Prostate gland (tissue), 2 donors: ENCODE measurements around the gene CD72. TPM values are rescaled to one million over a fixed set of nuclear protein-coding genes. Genes with fewer than 3 reads are reported as not detected.
"Not testable (repeated sequence)": the region's sequence is repeated elsewhere in the genome, so short reads cannot be mapped to it uniquely, and the experiment has no call there.

Source experiments
- DNase-seq: peaks from one replicate; pipeline ENCODE4 v3.0.0-alpha.2; 2019; ENCODE audit warnings: low spot score
- H3K27ac ChIP-seq, 2 donors: fragments of 200-600 bp; sonication (generic); 2 replicates each; pipeline ENCODE4 v1.5.1; 2017 to 2019
- H3K27me3 ChIP-seq: fragments of 200-600 bp; sonication (generic); replicated peaks from 2 replicates; pipeline ENCODE4 v1.5.1; 2019; ENCODE audit not compliant: insufficient read depth
- H3K36me3 ChIP-seq, 2 donors: fragments of 200-600 bp; sonication (generic); 1 replicate in 1 of 2; 2 replicates in 1 of 2; pipeline versions ENCODE4 v1.5.1 to v1.8.1; 2017 to 2019
- H3K4me1 ChIP-seq: fragments of 200-600 bp; sonication (generic); replicated peaks from 2 replicates; pipeline ENCODE4 v1.5.1; 2019
- H3K4me3 ChIP-seq, 2 donors: fragments of 200-600 bp; sonication (generic); 2 replicates each; pipeline ENCODE4 v1.5.1; 2017 to 2019
- H3K9me3 ChIP-seq: fragments of 200-600 bp; sonication (generic); 2 replicates; pipeline ENCODE4 v1.5.1; 2017
- CTCF ChIP-seq, 4 experiments: fragments of 200-600 bp in 2 of 4; fragments of 450-650 bp in 2 of 4; sonication (generic) in 2 of 4; IDR thresholded peaks; 1 replicate in 3 of 4; 2 replicates in 1 of 4; pipeline ENCODE4 v1.5.1; 2016 to 2019; ENCODE audit warnings: antibody characterized with exemption in 4 of 4, mild to moderate bottlenecking in 2 of 4, moderate library complexity in 2 of 4
- POLR2A ChIP-seq: fragments of 450-650 bp; IDR thresholded peaks from one replicate; pipeline ENCODE4 v1.6.1; 2016; ENCODE audit warnings: antibody characterized with exemption, mild to moderate bottlenecking
- POLR2AphosphoS5 ChIP-seq: sonication (generic); formaldehyde crosslinking; IDR thresholded peaks from one replicate; pipeline ENCODE4 v1.6.1; 2017; ENCODE audit warnings: antibody characterized with exemption
- WGBS: methylation state at CpG from one replicate; pipeline ENCODE4 v1.1.5; 2018; 5-methylcytosine and 5-hydroxymethylcytosine counted together
- intact Hi-C: fragments of 100-400 bp; cut with DNase I; formaldehyde crosslinking; loops from one replicate; pipeline ENCODE4 v1.14.2; 2022
- total RNA-seq, 2 donors: library from RNA; depleted of rRNA; stranded (reverse); fragments of >200 nt; gene quantifications; one replicate each; pipeline ENCODE4 v1.1.0, GENCODE V29; 2016

CD72 gene
- total RNA-seq, 2 donors from 2014 or later, result 3.0 to 3.2 TPM

- intact Hi-C loops, result loop anchor here (5.0 to 10.0 kb wide), 3 partner anchors 39 to 236 kb away; partner anchors contain the start of gene TESK1
- 1% methylated on average over 11 of the region's 11 CpGs for WGBS
- Histone ChIP-seq H3K4me3 (peak overlapping the region; percentile 41 to 52), H3K36me3 (no peaks in the 10 kb centered on the region), H3K27me3 (no peaks in the 10 kb centered on the region), H3K9me3 (no peaks in the 10 kb centered on the region), H3K4me1 (peaks cover 4% of the 10 kb centered on the region), H3K27ac (peak overlapping the region; percentile 84 to 86)
- DNase-seq, result peak; percentile 54
- TF ChIP-seq POLR2AphosphoS5 (no peak), POLR2A (no peak), CTCF (IDR thresholded peaks at IDR 0.05) (no peak)
Observed at GRCh38 chr9:35646153-35646532, 27.9 kb upstream of the CD72 start.

- H3K4me1 ChIP-seq, H3K9me3 ChIP-seq, DNase-seq, H3K27me3 ChIP-seq, H3K36me3 ChIP-seq: not testable (repeated sequence)
- H3K27ac ChIP-seq, result peak overlapping the region; percentile 84 to 86
- H3K4me3 ChIP-seq, result peak overlapping the region; percentile 41 to 52
- intact Hi-C loops, result loop anchor here (5.0 to 10.0 kb wide), 3 partner anchors 38 to 237 kb away; partner anchors contain the start of gene TESK1
- WGBS, result 25% methylated on average over 10 of the region's 10 CpGs
Observed at GRCh38 chr9:35645736-35646135, 27.5 kb upstream of the CD72 start.

- intact Hi-C loops, result loop anchor here (10.0 kb wide), 1 partner anchor 158 kb away; no protein-coding TSS in a partner anchor
- Histone ChIP-seq H3K27me3 (no peaks in the 10 kb centered on the region), H3K9me3 (no peaks in the 10 kb centered on the region), H3K4me1 (peaks cover 4% of the 10 kb centered on the region), H3K4me3 (no peak overlapping the region), H3K27ac (no peak overlapping the region), H3K36me3 (no peaks in the 10 kb centered on the region)
- DNase-seq, result no peak
- WGBS, result 84% methylated on average over 12 of the region's 12 CpGs
- TF ChIP-seq CTCF (IDR thresholded peaks at IDR 0.05) (no peak), POLR2A (no peak), POLR2AphosphoS5 (no peak)
Observed at GRCh38 chr9:35643046-35643445, 24.8 kb upstream of the CD72 start.

GRCh38 chr9:35641478-35641877 is 23.3 kb upstream of the CD72 start:
- 96% methylated on average over 3 of the region's 3 CpGs for WGBS
- intact Hi-C loops, result loop anchor here (10.0 kb wide), 1 partner anchor 157 kb away; no protein-coding TSS in a partner anchor
- not testable (repeated sequence) for H3K4me3 ChIP-seq, DNase-seq, H3K27me3 ChIP-seq, H3K36me3 ChIP-seq, H3K4me1 ChIP-seq, H3K9me3 ChIP-seq, H3K27ac ChIP-seq

GRCh38 chr9:35640431-35640830 is 22.2 kb upstream of the CD72 start:
- not testable (repeated sequence) for H3K4me3 ChIP-seq, H3K27ac ChIP-seq, H3K27me3 ChIP-seq, H3K4me1 ChIP-seq, H3K36me3 ChIP-seq, DNase-seq, H3K9me3 ChIP-seq
- WGBS, result 97% methylated on average over 15 of the region's 15 CpGs
- intact Hi-C loops, result loop anchor here (10.0 kb wide), 1 partner anchor 156 kb away; no protein-coding TSS in a partner anchor

- no peak overlapping the region for H3K27ac ChIP-seq
- H3K36me3 ChIP-seq, result no peaks in the 10 kb centered on the region
- WGBS, result 91% methylated on average over 1 of the region's 1 CpG
- no peak overlapping the region for H3K4me3 ChIP-seq
- intact Hi-C loops, result loop anchor here (10.0 kb wide), 1 partner anchor 155 kb away; no protein-coding TSS in a partner anchor
- H3K27me3 ChIP-seq, result no peaks in the 10 kb centered on the region
- no peaks in the 10 kb centered on the region for H3K9me3 ChIP-seq
- no peak for DNase-seq
- no peak for TF ChIP-seq CTCF (IDR thresholded peaks at IDR 0.05)
- no peak for TF ChIP-seq POLR2A
- TF ChIP-seq POLR2AphosphoS5, result no peak
- no peaks in the 10 kb centered on the region for H3K4me1 ChIP-seq
Observed at GRCh38 chr9:35639631-35640030, 21.4 kb upstream of the CD72 start.

GRCh38 chr9:35639225-35639624 is 21.0 kb upstream of the CD72 start:
- intact Hi-C loops, H3K27ac ChIP-seq, H3K27me3 ChIP-seq, H3K9me3 ChIP-seq, H3K36me3 ChIP-seq, H3K4me3 ChIP-seq, H3K4me1 ChIP-seq, DNase-seq: not testable (repeated sequence)
- WGBS, result 42% methylated on average over 1 of the region's 1 CpG

GRCh38 chr9:35638751-35639150 is 20.5 kb upstream of the CD72 start:
- H3K4me3 ChIP-seq, H3K4me1 ChIP-seq, DNase-seq, intact Hi-C loops, H3K27me3 ChIP-seq, H3K36me3 ChIP-seq, H3K27ac ChIP-seq, H3K9me3 ChIP-seq: not testable (repeated sequence)
- 85% methylated on average over 7 of the region's 8 CpGs for WGBS

GRCh38 chr9:35637427-35637955 is 19.3 kb upstream of the CD72 start:
- WGBS, result 92% methylated on average over 9 of the region's 9 CpGs
- intact Hi-C loops, result not testable (repeated sequence)

More at GRCh38 chr9:35637427-35637955, 19.3 kb upstream of the CD72 start:
- H3K27me3 ChIP-seq, H3K9me3 ChIP-seq, H3K4me1 ChIP-seq, H3K4me3 ChIP-seq, DNase-seq, H3K27ac ChIP-seq, H3K36me3 ChIP-seq: not testable (repeated sequence)
